ENCODE data around the gene KCNK1.

- no peak for TF ChIP-seq CTCF (IDR thresholded peaks at IDR 0.05; ENCODE audit: borderline replicate concordance, extremely low read depth, low read length, poor library complexity, severe bottlenecking)
- TF ChIP-seq EZH2 (IDR thresholded peaks at IDR 0.05; ENCODE audit: borderline replicate concordance, low read depth, low read length, severe bottlenecking): no peak
Measured at GRCh38 chr1:233640179-233640578, 26.3 kb downstream of the KCNK1 start.

Measured in DND-41 (cell line).